Kidney glomerular epithelial cell (primary cell): ENCODE data around the gene SNX8.

ENCODE experiments used
- DNase-seq: peaks from one replicate; lab custom pipeline; 2025; lab: John Stamatoyannopoulos, UW

Gene SNX8

GRCh38 chr7:2202901-2203765, 111.1 kb downstream of the SNX8 start:
- DNase-seq = no peak

- no peak for DNase-seq
Observed at GRCh38 chr7:2202361-2202761, 111.9 kb downstream of the SNX8 start.
